Endodermal cell (in vitro differentiated cells): ENCODE results near the gene FBXL7. TPM values are rescaled to one million over a fixed set of nuclear protein-coding genes. Genes with fewer than 3 reads are reported as not detected.

Experiments used
- DNase-seq: peaks from one replicate; pipeline ENCODE4 v3.0.0-alpha.2; 2017
- H3K27ac ChIP-seq: 2 replicates; pipeline ENCODE4 v1.5.1; 2013; ENCODE audit warnings: mild to moderate bottlenecking, low read depth, low read length, moderate library complexity
- H3K27me3 ChIP-seq: 2 replicates; pipeline ENCODE4 v1.6.1; 2013; ENCODE audit warnings: mild to moderate bottlenecking, low read length, moderate library complexity; ENCODE audit not compliant: insufficient read depth, control insufficient read depth, poor library complexity, severe bottlenecking
- H3K36me3 ChIP-seq: 2 replicates; pipeline ENCODE4 v1.7.0; 2013; ENCODE audit warnings: mild to moderate bottlenecking, low read length, moderate library complexity; ENCODE audit not compliant: control insufficient read depth, insufficient read depth
- H3K4me1 ChIP-seq: one replicate; pipeline ENCODE4 v1.7.0; 2013; ENCODE audit warnings: low read length; ENCODE audit not compliant: control insufficient read depth, insufficient read depth
- H3K4me3 ChIP-seq: 2 replicates; pipeline ENCODE4 v1.5.1; 2013; ENCODE audit warnings: mild to moderate bottlenecking, low read length, moderate library complexity
- H3K9ac ChIP-seq: 2 replicates; pipeline ENCODE4 v1.6.1; 2013; ENCODE audit warnings: mild to moderate bottlenecking, low read length, moderate library complexity; ENCODE audit not compliant: poor library complexity, severe bottlenecking; ENCODE audit errors: extremely low read depth
- H3K9me3 ChIP-seq: 2 replicates; pipeline ENCODE4 v1.6.1; 2013; ENCODE audit warnings: mild to moderate bottlenecking, low read length, moderate library complexity; ENCODE audit not compliant: control insufficient read depth
- H3K27ac Mint-ChIP-seq: 2 replicates; pipeline ENCODE4 v1.8.0; 2020; ENCODE audit warnings: mixed read lengths
- H3K27me3 Mint-ChIP-seq: 2 replicates; pipeline ENCODE4 v1.8.0; 2021; ENCODE audit warnings: mild to moderate bottlenecking, mixed read lengths; ENCODE audit not compliant: insufficient read depth
- H3K36me3 Mint-ChIP-seq: 2 replicates; pipeline ENCODE4 v1.8.0; 2020; ENCODE audit warnings: low read depth, mixed read lengths
- H3K4me1 Mint-ChIP-seq: 2 replicates; pipeline ENCODE4 v1.8.0; 2020; ENCODE audit warnings: mixed read lengths
- H3K4me3 Mint-ChIP-seq: 2 replicates; pipeline ENCODE4 v1.8.0; 2020; ENCODE audit warnings: mild to moderate bottlenecking, moderate library complexity, mixed read lengths
- H3K9me3 Mint-ChIP-seq: 2 replicates; pipeline ENCODE4 v1.8.0; 2020; ENCODE audit warnings: mild to moderate bottlenecking, mixed read lengths
- WGBS, 2 experiments: methylation state at CpG; one replicate each; pipeline versions ENCODE4 v1.1.5 to v1.1.7; 2013; ENCODE audit warnings: missing lambda C conversion rate in 2 of 2, mixed read lengths in 1 of 2; ENCODE audit not compliant: insufficient coverage in 1 of 2, insufficient read length in 1 of 2; 5-methylcytosine and 5-hydroxymethylcytosine counted together
- total RNA-seq, 2 donors: library from RNA; stranded (reverse); fragmentation: NEBNext Ultra II Directional in 1 of 2; extraction: Animal tissue kit (Norgen Biotek cat#: 25700) in 1 of 2; gene quantifications; 2 replicates in 1 of 2; 3 replicates in 1 of 2; pipeline ENCODE4 v1.2.1, GENCODE V29; 2021
- TF ChIP-seq, protein P1 (sequence below): fragments of 200-600 bp; sonication (generic); conservative IDR thresholded peaks from 2 replicates; pipeline ENCODE4 v1.5.0; 2021; ENCODE audit warnings: antibody characterized with exemption, mild to moderate bottlenecking

Gene FBXL7
- total RNA-seq, 2 donors from 2014 or later, result 12.9 to 13.2 TPM

DNA sequence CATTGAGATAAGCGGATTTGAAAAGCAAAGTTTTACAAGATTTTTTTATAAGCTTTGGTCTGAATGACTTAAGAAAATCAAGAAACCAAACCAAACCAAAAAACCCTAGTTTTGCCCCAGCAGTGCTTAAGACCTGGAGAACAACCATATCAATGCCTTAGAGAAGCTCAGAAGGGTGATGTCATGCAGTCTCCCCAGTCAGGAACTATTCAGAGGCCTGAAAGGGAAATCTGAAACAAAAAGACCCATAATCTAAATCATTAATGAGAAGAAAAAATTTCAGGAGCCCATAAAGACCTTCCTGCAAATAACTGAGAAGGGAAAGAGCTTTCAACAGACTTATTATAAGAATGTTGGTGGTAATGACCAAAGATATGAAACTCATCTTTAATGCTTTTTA is 399.5 kb downstream of the FBXL7 start:
- WGBS, 2 experiments, result 95% methylated on average over 1 of the region's 1 CpG; no CpG with 5 or more reads in 1 of the 2 experiments

DNA sequence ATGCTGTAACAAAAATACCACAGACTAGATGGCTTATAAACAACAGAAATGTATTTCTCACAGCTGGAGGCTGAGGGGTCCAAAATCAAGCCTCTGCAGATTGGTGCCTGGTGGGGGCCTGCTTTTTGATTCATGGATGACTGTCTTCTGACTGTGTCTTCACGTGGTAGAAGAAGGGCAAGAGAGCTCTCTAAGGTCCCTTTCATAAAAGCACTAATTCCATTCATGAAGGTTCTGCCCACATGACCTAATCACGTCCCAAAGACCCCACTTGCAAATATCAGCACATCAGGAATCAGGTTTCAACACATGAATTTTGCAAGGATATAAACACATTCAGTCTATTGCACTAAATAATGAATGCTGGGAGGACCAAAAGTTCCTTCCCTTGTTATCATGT is 401.2 kb downstream of the FBXL7 start:
- Histone ChIP-seq H3K36me3 (no peaks in the 10 kb centered on the region), H3K4me1 (no peaks in the 10 kb centered on the region), H3K4me3 (no peak overlapping the region), H3K9me3 (no peaks in the 10 kb centered on the region), H3K27ac (no peak overlapping the region), H3K9ac (no peak overlapping the region), H3K27me3 (no peaks in the 10 kb centered on the region)
- no peak for DNase-seq
- Mint-ChIP-seq H3K9me3 (no peaks in the 10 kb centered on the region), H3K36me3 (no peaks in the 10 kb centered on the region), H3K4me3 (no peak overlapping the region), H3K27ac (no peak overlapping the region), H3K4me1 (no peaks in the 10 kb centered on the region), H3K27me3 (no peaks in the 10 kb centered on the region)
- 79 to 92% methylated on average over 1 to 2 of the region's 2 CpGs for WGBS, 2 experiments
- TF ChIP-seq, protein P1, sequence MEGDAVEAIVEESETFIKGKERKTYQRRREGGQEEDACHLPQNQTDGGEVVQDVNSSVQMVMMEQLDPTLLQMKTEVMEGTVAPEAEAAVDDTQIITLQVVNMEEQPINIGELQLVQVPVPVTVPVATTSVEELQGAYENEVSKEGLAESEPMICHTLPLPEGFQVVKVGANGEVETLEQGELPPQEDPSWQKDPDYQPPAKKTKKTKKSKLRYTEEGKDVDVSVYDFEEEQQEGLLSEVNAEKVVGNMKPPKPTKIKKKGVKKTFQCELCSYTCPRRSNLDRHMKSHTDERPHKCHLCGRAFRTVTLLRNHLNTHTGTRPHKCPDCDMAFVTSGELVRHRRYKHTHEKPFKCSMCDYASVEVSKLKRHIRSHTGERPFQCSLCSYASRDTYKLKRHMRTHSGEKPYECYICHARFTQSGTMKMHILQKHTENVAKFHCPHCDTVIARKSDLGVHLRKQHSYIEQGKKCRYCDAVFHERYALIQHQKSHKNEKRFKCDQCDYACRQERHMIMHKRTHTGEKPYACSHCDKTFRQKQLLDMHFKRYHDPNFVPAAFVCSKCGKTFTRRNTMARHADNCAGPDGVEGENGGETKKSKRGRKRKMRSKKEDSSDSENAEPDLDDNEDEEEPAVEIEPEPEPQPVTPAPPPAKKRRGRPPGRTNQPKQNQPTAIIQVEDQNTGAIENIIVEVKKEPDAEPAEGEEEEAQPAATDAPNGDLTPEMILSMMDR, result no peak

More for the DNA sequence above, 399.5 kb downstream of the FBXL7 start:
- H3K9me3 Mint-ChIP-seq, result no peaks in the 10 kb centered on the region
- DNase-seq, result no peak
- Histone ChIP-seq H3K4me1 (no peaks in the 10 kb centered on the region), H3K27ac (no peak overlapping the region), H3K27me3 (no peaks in the 10 kb centered on the region), H3K9ac (no peak overlapping the region), H3K4me3 (no peak overlapping the region), H3K9me3 (no peaks in the 10 kb centered on the region), H3K36me3 (no peaks in the 10 kb centered on the region)
- no peak overlapping the region for H3K27ac Mint-ChIP-seq
- no peaks in the 10 kb centered on the region for H3K27me3 Mint-ChIP-seq
- H3K4me1 Mint-ChIP-seq, result no peaks in the 10 kb centered on the region
- TF ChIP-seq, protein P1, result no peak
- H3K36me3 Mint-ChIP-seq, result no peaks in the 10 kb centered on the region
- H3K4me3 Mint-ChIP-seq, result no peak overlapping the region

DNA sequence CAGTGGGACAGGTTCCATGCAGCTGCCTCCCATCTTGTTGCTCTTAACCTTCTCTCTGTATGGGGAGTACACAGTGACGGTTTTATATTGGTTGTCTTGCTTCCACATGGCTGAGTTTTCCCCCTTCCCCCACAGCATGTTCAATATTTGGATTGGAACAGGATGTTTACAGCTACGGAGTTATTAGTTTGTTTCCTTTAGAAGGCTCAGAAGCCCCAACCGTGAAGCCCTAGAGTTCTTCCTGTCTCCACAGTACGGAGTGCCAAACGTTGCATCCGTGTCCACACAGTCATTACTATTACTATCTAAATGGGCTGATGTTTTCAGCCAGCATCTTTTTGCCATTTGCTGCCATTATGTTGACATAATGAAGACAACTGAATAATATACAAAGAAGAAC is 402.1 kb downstream of the FBXL7 start:
- H3K4me3 Mint-ChIP-seq, result no peak overlapping the region
- TF ChIP-seq, protein P1, result no peak
- no peaks in the 10 kb centered on the region for H3K27me3 ChIP-seq
- no peaks in the 10 kb centered on the region for H3K36me3 ChIP-seq
- H3K4me1 Mint-ChIP-seq, result no peaks in the 10 kb centered on the region
- no peaks in the 10 kb centered on the region for H3K9me3 ChIP-seq
- no peak overlapping the region for H3K27ac Mint-ChIP-seq
- WGBS, 2 experiments, result 95 to 100% methylated on average over 1 to 6 of the region's 6 CpGs
- no peaks in the 10 kb centered on the region for H3K9me3 Mint-ChIP-seq
- no peaks in the 10 kb centered on the region for H3K36me3 Mint-ChIP-seq
- no peak overlapping the region for H3K27ac ChIP-seq
- DNase-seq, result no peak
- H3K4me1 ChIP-seq, result no peaks in the 10 kb centered on the region
- H3K9ac ChIP-seq, result no peak overlapping the region
- H3K27me3 Mint-ChIP-seq, result no peaks in the 10 kb centered on the region
- H3K4me3 ChIP-seq, result no peak overlapping the region
